ENCODE measurements around the gene CTNNA2. TPM values are rescaled to one million over a fixed set of nuclear protein-coding genes. Genes with fewer than 3 reads are reported as not detected.

CTNNA2 gene
- total and polyA plus RNA-seq, 2 of the 8 experiments (the other 6 are each of a cell fraction or from before 2014, with no cell fraction given): 3.9 to 9.0 TPM

GRCh38 chr2:80293039-80293438 lies 780.2 kb downstream of the CTNNA2 start:
- no peak overlapping the region for H2BK20ac ChIP-seq (ENCODE audit: low read length)
- no peak overlapping the region for H3K14ac ChIP-seq (ENCODE audit: insufficient read length)
- no peak overlapping the region for H4K8ac ChIP-seq (ENCODE audit: extremely low read depth, insufficient read depth, low read length)
- no peak overlapping the region for H3K27ac ChIP-seq (ENCODE audit: low read depth, low read length)
- H2BK120ac ChIP-seq (replicated peaks; ENCODE audit: low read depth, low read length): no peak overlapping the region
- no peaks in the 10 kb centered on the region for H3K79me1 ChIP-seq (ENCODE audit: low read depth, low read length)
- POLR2A ChIA-PET (ENCODE audit: partially characterized antibody): no interaction called here
- no peak overlapping the region for H3K9ac ChIP-seq (replicated peaks in 1 of 4; ENCODE audit: extremely low read depth in 1 of 4, low read depth in 3 of 4, low read length in 3 of 4)
- no peaks in the 10 kb centered on the region for H4K20me1 ChIP-seq (replicated peaks in 1 of 2; ENCODE audit: control insufficient read depth in 1 of 2, insufficient read depth in 2 of 2, low read length in 2 of 2)
- H2BK12ac ChIP-seq (ENCODE audit: low read depth, low read length): no peak overlapping the region
- H3K9me3 ChIP-seq (ENCODE audit: insufficient read depth in 2 of 2, low read depth in 1 of 2, low read length in 1 of 2): no peaks in the 10 kb centered on the region
- no peak overlapping the region for H2BK5ac ChIP-seq (ENCODE audit: low read depth, low read length)
- no peaks in the 10 kb centered on the region for H3K36me3 ChIP-seq (ENCODE audit: control insufficient read depth in 2 of 4, insufficient read depth in 4 of 4, low read length in 3 of 4)
- no peak overlapping the region for H2BK15ac ChIP-seq (ENCODE audit: low read length)
- H3K4me2 ChIP-seq (ENCODE audit: insufficient read depth in 1 of 2, low read depth in 2 of 2, low read length in 2 of 2): no peak overlapping the region
- no peak overlapping the region for H4K91ac ChIP-seq (replicated peaks; ENCODE audit: insufficient read length, low read length)
- H3K4me1 ChIP-seq (replicated peaks in 1 of 4; ENCODE audit: control insufficient read depth in 3 of 4, insufficient read depth in 4 of 4, low read length in 3 of 4): peaks cover 0 to 2% (median 0%) of the 10 kb centered on the region in 4 experiments; a peak in 2 of 7 replicates
- H3K18ac ChIP-seq (ENCODE audit: extremely low read depth, low read length): no peak overlapping the region
- H3K23ac ChIP-seq (ENCODE audit: insufficient read length): no peak overlapping the region
- H3K27me3 ChIP-seq (replicated peaks in 1 of 4; ENCODE audit: control insufficient read depth in 3 of 4, extremely low read depth in 1 of 4, insufficient read depth in 3 of 4, low read length in 3 of 4): peaks cover 0 to 1% (median 0%) of the 10 kb centered on the region in 4 experiments; a peak in 1 of 7 replicates
- no peak overlapping the region for H4K5ac ChIP-seq (ENCODE audit: insufficient read length, low read depth, low read length)
- no peak overlapping the region for H3K4ac ChIP-seq (replicated peaks; ENCODE audit: insufficient read length, low read depth, low read length)
- no peak for DNase-seq (ENCODE audit: low read depth in 1 of 2, low spot score in 2 of 2)
- no peaks in the 10 kb centered on the region; the same call in 1 of the 2 replicates for H3K23me2 ChIP-seq (ENCODE audit: low read depth, low read length)
- H3K56ac ChIP-seq (replicated peaks; ENCODE audit: insufficient read length, low read depth, low read length): no peak overlapping the region
- H3K79me2 ChIP-seq (ENCODE audit: control insufficient read depth in 1 of 2, insufficient read depth in 2 of 2, low read length in 2 of 2): no peaks in the 10 kb centered on the region
- CTCF ChIA-PET (ENCODE audit: partially characterized antibody): interaction anchor here (1.4 to 2.2 kb wide), 2 partner anchors 33 to 136 kb away, joined by 3 to 7 read pairs; no protein-coding TSS in a partner anchor
- no peak for FAIRE-seq
- H2AK5ac ChIP-seq (ENCODE audit: low read depth, low read length): no peak overlapping the region
- no peak overlapping the region for H3K4me3 ChIP-seq (ENCODE audit: extremely low read depth in 1 of 4, insufficient read depth in 2 of 4, low read depth in 3 of 4, low read length in 4 of 4)
- H2AFZ ChIP-seq (ENCODE audit: low read length): no peak overlapping the region
- no peak for TF ChIP-seq POU5F1 (IDR thresholded peaks at IDR 0.05; ENCODE audit: low read depth, low read length)

All from H1 (cell line).